Astrocyte of the spinal cord (primary cell): ENCODE measurements around the gene PRSS21.

Source experiments
- DNase-seq: peaks from one replicate; pipeline ENCODE4 v3.0.0; 2011; ENCODE audit warnings: low read depth, low spot score
- H3K4me3 ChIP-seq: 2 replicates; pipeline ENCODE4 v1.5.1; 2011; ENCODE audit warnings: low read depth, mild to moderate bottlenecking, low read length, moderate library complexity
- CTCF ChIP-seq: IDR thresholded peaks from 2 replicates; pipeline ENCODE4 v1.5.1; 2012; ENCODE audit warnings: low read depth, mild to moderate bottlenecking, low read length, inconsistent platforms
- in situ Hi-C: cut with HindIII; loops from 2 replicates; pipeline ENCODE4 v1.10.0; 2017; ENCODE audit warnings: low sequenced_read_pairs

PRSS21 gene

GRCh38 chr16:2804728-2805127 is 12.3 kb upstream of the PRSS21 start:
- no peak for TF ChIP-seq CTCF
- H3K4me3 ChIP-seq: no peak overlapping the region
- in situ Hi-C loops: no loop called here
- DNase-seq: no peak

DNA sequence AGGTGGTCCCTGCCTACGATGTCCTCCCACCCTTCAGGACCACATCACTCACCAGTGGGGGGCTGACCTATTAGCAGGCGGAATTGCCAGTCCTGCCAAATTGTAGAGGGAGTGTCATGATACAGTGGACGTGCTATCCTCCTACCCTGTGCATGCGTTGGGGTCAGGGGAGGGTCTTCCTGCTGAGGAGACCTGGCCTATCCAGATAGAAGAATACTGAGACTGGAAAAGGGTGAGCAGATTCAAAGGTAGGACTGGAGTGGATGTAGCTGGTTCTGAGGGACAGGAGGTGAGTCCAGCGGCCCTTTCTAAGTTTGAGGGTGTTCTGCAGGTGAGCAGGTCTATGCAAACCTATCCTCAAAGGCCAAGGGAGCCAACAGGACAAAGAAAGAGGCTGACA is 10.8 kb upstream of the PRSS21 start:
- in situ Hi-C loops: no loop called here
- DNase-seq: no peak
- no peak for TF ChIP-seq CTCF
- no peak overlapping the region for H3K4me3 ChIP-seq

DNA sequence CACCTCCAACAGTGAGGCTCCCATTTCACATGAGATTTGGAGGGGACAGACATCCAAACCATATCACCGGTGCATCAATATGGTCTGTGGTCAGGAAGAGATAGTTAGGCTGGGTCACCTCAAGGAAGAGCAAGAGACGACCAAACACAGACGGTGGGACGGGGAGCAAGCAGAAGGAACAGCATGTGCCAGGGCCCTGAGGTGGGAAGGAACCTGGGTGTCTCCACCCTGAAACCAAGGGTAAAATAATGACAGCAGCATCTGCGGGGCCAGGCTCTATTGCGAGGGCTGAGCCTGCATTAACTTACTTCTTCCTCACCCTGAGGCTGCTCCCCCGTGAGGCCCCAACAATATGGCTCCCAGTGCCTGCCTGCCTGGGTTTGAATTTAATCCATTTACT is 8.9 kb upstream of the PRSS21 start:
- no peak for TF ChIP-seq CTCF
- in situ Hi-C loops: no loop called here
- H3K4me3 ChIP-seq: no peak overlapping the region
- DNase-seq: no peak

DNA sequence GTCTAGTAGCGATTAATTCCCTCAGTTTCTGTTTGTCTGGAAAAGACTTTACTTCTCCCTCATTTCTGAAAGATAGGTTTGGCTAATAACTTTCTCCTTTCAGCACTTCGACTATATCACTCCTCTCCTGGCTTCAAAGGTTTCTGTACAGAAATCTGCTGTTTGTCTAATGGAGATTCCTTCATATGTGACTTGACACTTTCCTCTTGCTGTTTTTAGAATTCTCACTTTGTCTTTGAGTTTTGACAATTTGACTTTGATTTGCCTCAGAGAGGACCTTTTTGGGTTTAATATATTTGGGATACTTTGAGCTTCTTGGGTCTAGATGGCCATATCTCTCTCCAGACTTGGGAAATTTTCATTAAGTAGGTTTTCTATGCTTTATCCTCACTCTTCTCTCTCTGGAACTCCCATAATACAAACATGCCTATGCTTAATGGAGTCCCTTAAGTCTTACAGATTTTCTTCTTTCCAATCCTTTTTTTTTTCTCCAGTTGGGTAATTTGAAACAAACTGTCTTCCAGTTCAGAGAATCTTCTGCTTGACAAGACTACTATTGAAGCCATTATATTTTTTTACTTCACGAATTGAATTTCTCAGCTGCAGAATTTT is 7.8 kb upstream of the PRSS21 start:
- no peak for TF ChIP-seq CTCF
- no peak overlapping the region for H3K4me3 ChIP-seq
- in situ Hi-C loops: no loop called here
- DNase-seq: no peak

DNA sequence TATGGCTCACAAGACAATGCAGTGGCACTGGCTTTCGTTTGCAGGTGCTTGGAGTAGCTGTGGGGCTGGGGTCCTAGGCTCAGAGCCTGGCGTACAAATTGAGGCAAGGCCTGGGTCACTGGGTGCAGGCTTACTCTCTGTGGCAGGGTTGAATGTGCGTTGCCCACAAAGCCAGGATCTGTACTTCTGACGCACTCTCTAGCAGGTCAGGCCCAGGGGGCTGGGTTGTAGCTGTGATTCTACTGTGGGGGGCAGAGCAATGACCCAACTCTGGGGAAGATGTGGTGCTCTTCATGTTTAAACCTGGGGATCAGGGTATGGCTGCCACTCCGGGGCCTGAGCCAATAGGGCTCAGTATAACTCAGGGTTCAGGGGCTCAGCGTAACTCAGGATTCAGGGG is 6.4 kb upstream of the PRSS21 start:
- no peak for DNase-seq
- H3K4me3 ChIP-seq: no peak overlapping the region
- TF ChIP-seq CTCF: no peak
- in situ Hi-C loops: no loop called here

- no peak for DNase-seq
- in situ Hi-C loops: no loop called here
- H3K4me3 ChIP-seq: no peak overlapping the region
- no peak for TF ChIP-seq CTCF
These were observed 5.2 kb upstream of the PRSS21 start for GRCh38 chr16:2811703-2812471.
